ENCODE results near the gene COL6A3. TPM values are rescaled to one million over a fixed set of nuclear protein-coding genes. Genes with fewer than 3 reads are reported as not detected.

COL6A3 gene
- total RNA-seq, 1 experiment from 2014 or later, result 0.81 TPM

DNA sequence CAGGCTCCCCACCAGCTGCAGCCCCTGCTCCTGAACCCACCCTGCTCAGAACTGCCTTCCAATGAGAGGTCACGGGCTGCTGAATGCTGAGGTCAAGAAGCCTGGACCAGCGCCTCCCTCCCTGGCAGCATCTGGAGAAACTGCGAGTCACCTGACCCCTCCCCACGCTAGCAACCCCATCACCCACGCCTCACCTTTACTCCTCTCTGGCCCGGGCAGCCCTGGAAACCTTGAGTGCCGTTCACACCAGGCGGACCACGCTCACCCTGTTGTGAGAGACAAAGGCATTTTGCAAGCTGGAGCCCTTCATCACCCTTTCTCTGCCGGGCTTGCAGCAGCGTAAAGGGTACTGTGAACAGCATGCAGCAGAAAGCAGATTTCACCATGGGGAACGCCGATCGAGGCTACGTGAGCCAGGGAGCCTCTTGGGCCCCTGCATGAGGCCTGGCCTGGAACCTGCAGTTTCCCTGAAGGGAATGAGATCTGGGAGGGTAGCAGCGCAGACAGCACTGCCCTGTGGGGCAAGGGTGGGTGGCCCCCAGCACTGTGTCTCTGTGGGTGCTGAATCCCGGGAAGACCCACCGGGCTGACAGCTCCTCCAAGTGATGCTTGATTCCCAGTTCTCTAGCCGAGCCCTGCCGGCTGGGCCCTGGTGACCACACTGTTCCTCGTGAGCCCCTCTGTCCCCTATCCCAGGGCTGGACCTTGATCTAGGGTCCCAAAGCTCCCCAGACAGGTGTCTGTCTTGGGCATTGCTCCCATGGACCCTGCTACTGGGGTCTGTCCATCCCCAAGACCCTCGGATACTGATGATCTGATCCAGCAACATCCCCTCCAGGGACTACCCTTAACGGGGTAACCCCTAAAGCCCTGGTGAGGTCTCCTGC is 53.8 kb downstream of the COL6A3 start:
- H4K5ac ChIP-seq (ENCODE audit: insufficient read length, low read depth, low read length), result no peak overlapping the region
- H3K79me1 ChIP-seq (ENCODE audit: insufficient read depth, low read depth, low read length, poor library complexity, severe bottlenecking), result no peaks in the 10 kb centered on the region
- H2BK5ac ChIP-seq (ENCODE audit: insufficient read length, low read length), result no peak overlapping the region
- peak overlapping the region; percentile 41 for H3K18ac ChIP-seq (ENCODE audit: insufficient read length, low read depth, low read length)
- no peak overlapping the region for H2BK120ac ChIP-seq (ENCODE audit: low read depth, low read length, poor library complexity, severe bottlenecking)
- no peak overlapping the region for H2AK5ac ChIP-seq (ENCODE audit: insufficient read length, low read length)
- peak overlapping the region; percentile 15 for H2BK12ac ChIP-seq (ENCODE audit: insufficient read length, low read depth, low read length)
- H3K4me1 ChIP-seq (ENCODE audit: insufficient read depth, low read length), result peaks cover 6% of the 10 kb centered on the region; the same call in 1 of the 2 replicates
- H4K20me1 ChIP-seq (ENCODE audit: control insufficient read depth, insufficient read depth, insufficient read length), result no peaks in the 10 kb centered on the region
- no peak overlapping the region for H3T11ph ChIP-seq (ENCODE audit: low read length)
- H2BK20ac ChIP-seq (ENCODE audit: low read depth, low read length, poor library complexity, severe bottlenecking), result no peak overlapping the region
- no peaks in the 10 kb centered on the region for H3K79me2 ChIP-seq (ENCODE audit: insufficient read depth, low read length)
- H2AFZ ChIP-seq (ENCODE audit: low read length), result no peak overlapping the region
- no peak overlapping the region for H3K27ac ChIP-seq (ENCODE audit: insufficient read length, low read depth, low read length)
- H3K27me3 ChIP-seq (ENCODE audit: insufficient read depth, low read length), result no peaks in the 10 kb centered on the region
- no peak overlapping the region for H3K23ac ChIP-seq (ENCODE audit: insufficient read length, low read depth, low read length)
- TF ChIP-seq, protein P1, sequence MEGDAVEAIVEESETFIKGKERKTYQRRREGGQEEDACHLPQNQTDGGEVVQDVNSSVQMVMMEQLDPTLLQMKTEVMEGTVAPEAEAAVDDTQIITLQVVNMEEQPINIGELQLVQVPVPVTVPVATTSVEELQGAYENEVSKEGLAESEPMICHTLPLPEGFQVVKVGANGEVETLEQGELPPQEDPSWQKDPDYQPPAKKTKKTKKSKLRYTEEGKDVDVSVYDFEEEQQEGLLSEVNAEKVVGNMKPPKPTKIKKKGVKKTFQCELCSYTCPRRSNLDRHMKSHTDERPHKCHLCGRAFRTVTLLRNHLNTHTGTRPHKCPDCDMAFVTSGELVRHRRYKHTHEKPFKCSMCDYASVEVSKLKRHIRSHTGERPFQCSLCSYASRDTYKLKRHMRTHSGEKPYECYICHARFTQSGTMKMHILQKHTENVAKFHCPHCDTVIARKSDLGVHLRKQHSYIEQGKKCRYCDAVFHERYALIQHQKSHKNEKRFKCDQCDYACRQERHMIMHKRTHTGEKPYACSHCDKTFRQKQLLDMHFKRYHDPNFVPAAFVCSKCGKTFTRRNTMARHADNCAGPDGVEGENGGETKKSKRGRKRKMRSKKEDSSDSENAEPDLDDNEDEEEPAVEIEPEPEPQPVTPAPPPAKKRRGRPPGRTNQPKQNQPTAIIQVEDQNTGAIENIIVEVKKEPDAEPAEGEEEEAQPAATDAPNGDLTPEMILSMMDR (conservative IDR thresholded peaks at IDR 0.05), result no peak
- no peak overlapping the region for H3K4ac ChIP-seq (ENCODE audit: low read depth, low read length)
- no peak for DNase-seq
- Mint-ChIP-seq H3K27me3 (ENCODE audit: low read depth) (peaks cover 12% of the 10 kb centered on the region), H3K27ac (peak overlapping the region; percentile 62 to 93 (median 78); a peak in 4 of 7 replicates), H3K4me1 (peaks cover 21 to 31% of the 10 kb centered on the region in 2 experiments), H3K4me3 (no peak overlapping the region), H3K36me3 (ENCODE audit: insufficient read depth in 1 of 3, low read depth in 3 of 3) (no peaks in the 10 kb centered on the region; a peak in 1 of 7 replicates), H3K9me3 (no peaks in the 10 kb centered on the region; a peak in 1 of 5 replicates)
- H4K8ac ChIP-seq (replicated peaks; ENCODE audit: insufficient read length, low read depth, low read length), result no peak overlapping the region
- no peak overlapping the region for H2BK15ac ChIP-seq (ENCODE audit: low read depth, low read length)
- no peaks in the 10 kb centered on the region for H3K9me3 ChIP-seq (ENCODE audit: control insufficient read depth, low read depth, low read length)
- H3K4me2 ChIP-seq (ENCODE audit: insufficient read depth, insufficient read length, low read length), result no peak overlapping the region
- H4K91ac ChIP-seq (ENCODE audit: insufficient read length, low read depth, low read length), result no peak overlapping the region
- no peaks in the 10 kb centered on the region for H3K23me2 ChIP-seq (ENCODE audit: insufficient read length, low read depth, low read length, poor library complexity, severe bottlenecking)
- H3K14ac ChIP-seq (ENCODE audit: insufficient read depth, low read length), result peak overlapping the region; percentile 38; the same call in 1 of the 2 replicates
- no peak overlapping the region for H3K56ac ChIP-seq (ENCODE audit: insufficient read length, low read depth, low read length)
- WGBS (ENCODE audit: extremely low coverage, insufficient read length, low lambda C conversion rate), result no CpG with 5 or more reads among the region's 23 CpGs
- H3K9ac ChIP-seq (ENCODE audit: extremely low read depth, insufficient read length, low read length), result no peak overlapping the region

Data from H9 (cell line).